ENCODE data around the gene NRDE2. TPM values are rescaled to one million over a fixed set of nuclear protein-coding genes. Genes with fewer than 3 reads are reported as not detected.

NRDE2 gene
- total RNA-seq, 1 donor from 2014 or later = 21.4 TPM

DNA sequence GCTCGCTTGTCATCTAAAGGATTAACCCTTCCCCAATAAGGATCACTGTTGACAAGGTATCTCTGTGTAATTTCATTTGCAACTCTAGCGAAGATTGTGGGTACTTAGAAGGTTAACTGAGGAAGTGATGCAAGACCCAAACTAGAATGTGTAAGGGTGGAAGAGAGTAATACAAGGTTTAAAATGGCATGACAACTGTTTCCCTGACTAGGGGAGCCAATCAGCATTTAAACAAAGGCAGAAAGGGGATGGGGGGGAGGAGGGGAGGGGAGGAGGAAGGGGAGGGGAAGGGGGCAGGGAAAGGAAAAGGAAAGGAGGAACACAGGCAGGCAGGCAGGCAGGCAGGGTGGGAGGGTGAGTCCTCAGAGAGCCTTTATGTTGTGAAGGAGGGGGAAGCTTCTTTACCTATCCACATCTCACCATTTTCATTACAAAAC is 31.1 kb downstream of the NRDE2 start:
- intact Hi-C loops (cut with micrococcal nuclease) = loop anchor here (10.0 kb wide), 1 partner anchor 394 kb away; no protein-coding TSS in a partner anchor

- intact Hi-C loops (cut with micrococcal nuclease) = no loop called here
Measured at GRCh38 chr14:90299408-90299807, 32.3 kb downstream of the NRDE2 start.

- intact Hi-C loops (cut with micrococcal nuclease) = no loop called here
Measured at GRCh38 chr14:90297876-90298629, 33.7 kb downstream of the NRDE2 start.

DNA sequence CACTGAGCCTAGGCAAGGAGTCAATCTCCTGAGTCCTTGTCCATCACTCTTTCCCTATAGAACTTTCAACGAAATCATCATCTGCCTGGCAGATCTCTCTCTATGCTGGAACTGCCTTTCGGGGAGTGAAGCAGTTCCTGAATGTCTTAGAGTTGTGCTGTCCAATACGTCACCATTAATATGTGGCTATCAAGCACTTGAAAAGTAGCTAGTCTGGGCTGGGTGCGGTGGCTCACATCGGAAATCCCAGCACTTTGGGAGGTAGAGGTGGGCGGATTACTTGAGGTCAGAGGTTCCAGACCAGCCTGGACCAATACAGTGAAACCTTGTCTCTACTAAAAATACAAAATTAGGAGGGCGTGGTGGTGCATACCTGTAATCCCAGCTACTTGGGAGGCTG is 35.1 kb downstream of the NRDE2 start:
- intact Hi-C loops (cut with micrococcal nuclease) = no loop called here

DNA sequence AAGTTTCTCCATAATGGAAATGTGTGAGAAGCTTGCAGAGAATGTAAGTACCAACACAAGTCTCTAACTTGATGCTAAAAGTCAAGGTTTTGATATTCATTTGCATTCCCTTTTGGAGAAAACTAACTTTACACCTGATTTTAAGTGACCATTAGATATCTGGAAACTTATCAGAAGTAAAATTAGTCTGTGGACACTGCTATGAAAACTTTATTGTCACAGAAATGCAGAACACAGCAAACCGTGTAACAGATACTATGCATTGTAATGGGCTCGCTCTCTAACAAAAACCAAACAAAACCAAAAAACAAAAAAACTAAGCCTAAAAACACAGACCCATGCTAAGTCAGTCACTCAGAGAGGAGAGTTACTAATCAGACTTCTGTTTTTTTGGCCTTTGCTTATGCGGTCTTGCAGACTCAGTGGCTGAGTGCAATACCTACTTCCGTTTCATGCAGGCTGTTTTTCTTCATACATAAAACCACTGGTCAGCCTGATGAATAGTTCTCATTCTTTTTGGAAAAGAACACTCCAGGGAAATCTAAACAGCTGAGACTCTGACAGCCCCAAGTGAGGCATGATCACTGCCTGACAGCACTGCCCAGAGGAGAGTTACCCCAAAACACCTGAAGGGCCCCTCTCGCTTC is 35.7 kb downstream of the NRDE2 start:
- intact Hi-C loops (cut with micrococcal nuclease) = no loop called here

DNA sequence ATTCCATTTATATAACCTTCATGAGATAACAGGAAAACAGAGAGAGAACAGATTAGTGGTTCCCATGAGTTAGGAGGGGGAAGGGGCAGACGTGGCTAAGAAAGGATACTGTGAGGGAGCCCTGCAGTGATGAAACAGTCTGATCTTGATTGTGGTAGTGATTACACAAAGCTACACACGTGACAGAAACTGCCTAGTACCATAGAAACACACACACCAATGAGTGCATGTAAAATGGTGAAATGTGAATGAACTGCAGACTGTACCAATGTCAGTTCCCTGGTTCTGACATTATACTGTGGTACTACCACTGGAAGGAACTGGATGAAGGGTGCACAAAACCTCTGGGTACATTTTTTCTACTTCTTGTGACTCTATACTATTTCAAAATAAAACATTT is 36.9 kb downstream of the NRDE2 start:
- intact Hi-C loops (cut with micrococcal nuclease) = no loop called here

GRCh38 chr14:90293766-90294730 is 37.7 kb downstream of the NRDE2 start:
- intact Hi-C loops (cut with micrococcal nuclease) = no loop called here

GRCh38 chr14:90291699-90292098 is 40.0 kb downstream of the NRDE2 start:
- intact Hi-C loops (cut with micrococcal nuclease) = no loop called here

DNA sequence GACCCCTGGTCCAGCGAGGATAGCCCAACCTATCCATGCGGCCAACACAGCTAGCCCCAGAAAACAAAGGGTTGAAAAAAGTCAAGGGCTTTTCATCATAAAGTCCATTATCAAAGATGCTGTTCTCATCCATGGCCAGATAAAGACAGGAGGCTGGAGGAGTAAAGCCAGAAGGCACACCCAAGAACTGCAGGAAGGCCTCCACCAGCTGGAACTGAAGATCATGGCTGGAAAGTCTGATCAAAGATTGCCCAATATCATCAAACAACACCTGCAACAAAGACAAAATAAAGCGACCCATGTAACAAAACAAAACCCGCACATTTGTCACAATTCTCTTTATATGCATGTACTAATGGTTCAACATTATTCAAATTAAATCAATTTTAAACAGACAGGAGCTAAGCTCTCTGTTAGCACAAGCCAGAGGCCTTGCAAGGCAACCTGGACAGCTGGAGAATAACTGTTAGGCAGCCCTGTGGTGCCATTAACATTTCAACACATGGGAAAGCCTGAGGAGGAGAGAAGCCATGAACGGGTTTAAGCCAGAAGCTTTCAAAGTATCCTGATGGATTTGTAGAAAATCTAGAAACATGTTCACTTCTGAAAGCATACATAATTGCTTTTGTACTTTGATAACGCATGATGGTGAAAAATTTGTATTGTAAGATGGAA is 41.3 kb downstream of the NRDE2 start:
- intact Hi-C loops (cut with micrococcal nuclease) = no loop called here

DNA sequence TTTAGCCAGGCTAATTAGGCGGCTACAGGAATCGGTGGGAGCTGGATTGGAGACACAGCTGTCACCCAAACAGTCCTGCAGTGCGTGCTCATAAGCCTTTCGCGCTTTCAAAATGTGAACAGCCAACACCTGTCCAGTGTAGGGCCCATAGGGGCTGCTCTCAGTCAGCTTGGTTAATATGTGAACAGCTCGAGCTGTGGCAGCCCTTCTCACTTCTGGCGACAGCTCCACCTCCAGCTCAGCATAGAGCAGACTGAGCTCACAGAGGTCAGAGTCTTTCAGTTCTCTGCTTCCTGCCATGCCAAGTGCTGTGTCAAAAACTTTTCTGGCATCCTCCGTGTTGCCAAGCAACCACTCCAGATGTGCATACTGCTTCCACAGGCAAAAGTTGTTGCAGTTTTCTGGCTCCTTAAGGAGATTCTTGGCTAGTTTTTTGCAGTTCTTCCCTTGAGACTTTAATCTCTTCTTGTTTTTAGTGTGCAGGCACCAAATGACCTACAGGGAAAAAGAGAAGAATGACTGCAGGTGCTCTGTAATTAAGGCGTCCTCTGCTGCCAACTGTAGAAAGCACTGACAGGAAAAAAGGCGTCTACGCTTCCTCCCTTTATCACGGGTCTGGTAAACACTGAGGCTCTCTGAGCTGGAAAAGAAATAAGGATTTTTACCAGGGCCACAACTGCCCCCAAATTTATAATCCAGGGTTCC is 42.9 kb downstream of the NRDE2 start:
- intact Hi-C loops (cut with micrococcal nuclease) = no loop called here

DNA sequence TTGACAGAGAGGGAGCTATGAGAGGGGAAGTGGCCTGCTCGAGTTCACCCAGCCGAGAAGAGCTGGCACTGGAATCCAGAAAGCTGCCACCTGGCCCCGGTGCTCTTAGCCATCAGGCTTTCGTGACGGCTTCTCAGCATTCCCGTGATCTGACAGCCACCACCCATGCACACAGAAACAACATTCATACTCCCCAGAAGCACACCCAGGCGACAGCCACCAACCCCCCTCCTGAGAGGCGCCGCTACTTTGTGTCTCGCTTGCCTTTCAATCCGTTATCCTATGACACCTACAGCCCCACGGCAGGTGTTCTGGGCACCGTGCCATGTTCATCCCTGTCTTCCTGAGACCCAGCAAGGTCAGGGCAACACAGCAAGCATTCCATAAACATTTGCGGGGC is 44.0 kb downstream of the NRDE2 start:
- intact Hi-C loops (cut with micrococcal nuclease) = no loop called here

- intact Hi-C loops (cut with micrococcal nuclease) = no loop called here
Measured at GRCh38 chr14:90281756-90282155, 50.0 kb downstream of the NRDE2 start.

- intact Hi-C loops (cut with micrococcal nuclease) = no loop called here
Measured at GRCh38 chr14:90281261-90281660, 50.5 kb downstream of the NRDE2 start.

- intact Hi-C loops (cut with micrococcal nuclease) = no loop called here
Measured at GRCh38 chr14:90280096-90280495, 51.6 kb downstream of the NRDE2 start.

DNA sequence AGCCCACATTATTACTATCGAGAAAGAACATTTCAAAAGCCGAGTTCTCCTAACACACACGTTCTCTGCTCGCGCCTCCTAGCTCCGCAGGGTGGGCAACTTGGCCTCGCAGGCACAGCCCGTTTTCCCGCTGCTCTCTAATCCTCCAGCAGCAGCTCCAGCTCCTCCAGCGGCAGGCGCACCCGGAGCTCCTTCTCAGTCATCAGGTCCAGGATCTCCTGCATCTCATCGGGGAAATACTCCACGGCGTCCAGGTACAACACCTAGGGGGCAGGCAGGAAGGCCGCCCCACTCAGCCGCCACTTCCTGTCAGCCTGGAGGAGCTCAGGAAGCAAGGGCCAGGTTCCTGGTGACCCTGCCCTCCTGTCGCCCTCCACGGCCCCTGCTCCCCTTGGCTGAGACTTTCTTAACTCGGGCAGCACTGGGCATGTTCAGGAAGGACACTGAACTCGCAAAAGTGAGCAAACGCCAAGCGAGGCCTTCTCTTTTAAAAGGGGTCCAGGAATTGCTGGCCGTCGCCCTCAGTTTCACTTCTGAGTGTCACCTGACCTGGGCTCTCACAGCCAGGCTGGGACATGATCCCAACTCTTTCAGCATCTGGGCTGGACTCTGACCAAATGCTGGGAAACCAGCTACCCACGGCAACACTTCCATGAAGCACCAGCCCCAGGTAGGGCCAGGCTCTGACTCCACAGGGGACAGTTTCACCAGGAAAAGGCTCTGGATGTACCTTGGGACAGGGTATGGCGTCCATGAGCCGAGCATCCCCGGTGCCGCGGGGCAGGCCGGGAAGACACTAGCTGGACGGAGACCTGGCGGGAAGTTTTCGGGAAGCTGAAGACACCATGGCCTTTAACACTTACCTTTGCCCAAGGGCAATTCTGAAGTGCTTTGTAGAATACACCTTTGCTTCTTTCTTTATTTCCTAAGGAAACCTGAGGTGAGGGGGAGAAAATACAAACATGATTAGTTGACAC is 53.3 kb downstream of the NRDE2 start:
- intact Hi-C loops (cut with micrococcal nuclease) = no loop called here

DNA sequence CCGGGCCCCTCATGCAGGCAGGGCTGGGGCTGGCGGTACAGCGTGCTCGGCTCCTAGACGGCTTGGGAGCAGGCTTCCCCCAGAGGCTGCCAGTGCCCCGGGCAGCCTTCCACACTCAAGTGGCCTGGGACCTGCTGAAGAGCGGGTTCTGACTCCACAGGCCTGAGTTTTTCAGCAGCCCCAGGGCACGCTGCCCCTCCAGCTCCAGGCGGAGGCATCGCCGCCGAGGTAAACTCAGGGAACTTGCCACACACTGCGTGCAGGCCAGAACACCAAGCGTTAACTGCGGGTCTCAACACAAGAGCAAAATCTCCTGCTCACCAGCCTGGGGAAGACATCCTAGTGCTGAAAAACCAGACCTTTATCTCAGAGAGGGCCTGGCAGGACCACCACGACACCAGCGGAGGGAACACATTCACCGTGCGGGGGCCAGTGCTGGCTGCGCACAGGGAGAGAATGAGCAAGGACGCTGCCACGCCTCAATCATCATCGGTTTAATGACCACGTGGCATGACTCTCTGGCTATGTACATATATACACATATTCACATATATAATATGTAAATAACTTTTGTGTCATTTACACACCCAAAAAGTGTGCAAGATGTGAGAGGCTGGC is 54.1 kb downstream of the NRDE2 start:
- intact Hi-C loops (cut with micrococcal nuclease) = no loop called here

DNA sequence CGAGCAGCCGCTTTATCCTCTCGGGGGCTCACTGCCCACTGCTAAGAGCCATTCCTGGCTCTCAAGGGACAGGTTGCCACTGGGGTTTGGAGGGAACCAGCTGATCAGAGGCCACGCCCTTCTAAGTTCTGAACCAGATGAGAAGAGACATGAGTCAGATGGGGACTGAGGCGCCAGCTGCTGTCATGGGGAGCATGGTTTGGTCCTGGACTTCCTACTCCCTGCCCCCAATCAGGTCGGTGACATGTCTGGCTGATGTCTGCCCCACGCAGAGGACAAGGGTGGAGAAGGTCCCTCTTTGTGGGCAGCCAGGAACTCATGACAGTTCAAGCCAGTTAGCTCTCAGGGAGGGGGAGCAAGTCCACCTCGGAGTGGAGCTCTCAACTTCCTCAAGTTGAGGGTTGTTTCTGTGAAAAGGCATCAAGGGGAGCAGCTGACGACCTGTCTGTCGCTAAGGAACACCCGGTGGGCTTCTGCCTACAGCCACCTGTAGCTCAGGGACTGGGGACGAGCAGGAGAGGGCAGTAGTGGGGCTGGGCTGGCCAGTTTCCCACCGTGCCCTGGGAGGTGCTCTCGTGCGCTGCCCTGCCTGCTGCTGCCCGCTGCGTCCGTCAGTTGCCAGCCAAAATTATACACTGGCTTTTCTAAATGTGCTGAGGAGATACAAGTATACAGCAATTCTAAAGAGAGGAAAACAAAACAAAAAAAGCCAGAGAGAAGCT is 54.9 kb downstream of the NRDE2 start:
- intact Hi-C loops (cut with micrococcal nuclease) = no loop called here

- intact Hi-C loops (cut with micrococcal nuclease) = loop anchor here (2.0 kb wide), 1 partner anchor 17 kb away; no protein-coding TSS in a partner anchor
Measured at GRCh38 chr14:90275820-90276219, 55.9 kb downstream of the NRDE2 start.
